HG03103 (cell line): ENCODE data around the gene MEAF6.
A peak's percentile ranks its signal among the peaks of the same experiment; 100 is the strongest.
"Not testable (repeated sequence)": the region's sequence is repeated elsewhere in the genome, so short reads cannot be mapped to it uniquely, and the experiment has no call there.

Source experiments
- ATAC-seq: cut with Tn5 transposase; IDR thresholded peaks from one replicate; pipeline ENCODE4 v1.9.1; 2021; ENCODE audit warnings: low read depth; ENCODE audit not compliant: unreplicated experiment

Gene MEAF6

DNA sequence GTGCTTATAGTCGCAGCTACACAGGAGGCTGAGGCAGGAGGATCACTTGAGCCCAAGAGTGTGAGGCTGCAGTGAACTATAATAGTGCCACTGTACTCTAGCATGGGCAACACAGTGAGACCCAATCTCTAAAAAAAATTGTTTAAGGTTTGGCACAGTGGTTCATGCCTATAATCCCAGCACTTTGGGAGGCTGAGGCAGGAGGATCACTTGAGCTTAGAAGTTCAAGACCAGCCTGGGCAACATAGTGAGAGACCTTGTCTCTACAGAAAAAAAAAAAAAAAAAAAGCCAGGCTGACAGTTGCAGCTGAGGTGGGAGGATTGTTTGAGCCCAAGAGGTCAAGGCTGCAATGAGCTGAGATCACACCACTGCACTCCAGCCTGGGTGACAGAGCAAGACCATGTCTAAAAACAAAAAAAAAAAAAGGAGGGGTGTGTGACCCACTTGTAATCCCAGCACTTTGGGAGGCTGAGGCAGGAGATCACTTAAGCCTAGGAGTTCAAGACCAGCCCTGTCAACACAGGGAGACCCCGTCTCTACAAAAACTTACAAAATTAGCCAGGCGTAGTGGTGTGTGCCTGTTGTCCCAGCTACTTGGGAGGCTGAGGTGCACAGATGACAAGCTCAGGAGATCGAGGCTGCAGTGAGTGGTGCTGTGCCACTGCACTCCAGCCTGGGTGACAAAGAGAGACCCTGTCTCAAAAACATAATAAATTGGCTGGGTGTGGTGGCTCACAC is 18.0 kb upstream of the MEAF6 start:
- not testable (repeated sequence) for ATAC-seq

DNA sequence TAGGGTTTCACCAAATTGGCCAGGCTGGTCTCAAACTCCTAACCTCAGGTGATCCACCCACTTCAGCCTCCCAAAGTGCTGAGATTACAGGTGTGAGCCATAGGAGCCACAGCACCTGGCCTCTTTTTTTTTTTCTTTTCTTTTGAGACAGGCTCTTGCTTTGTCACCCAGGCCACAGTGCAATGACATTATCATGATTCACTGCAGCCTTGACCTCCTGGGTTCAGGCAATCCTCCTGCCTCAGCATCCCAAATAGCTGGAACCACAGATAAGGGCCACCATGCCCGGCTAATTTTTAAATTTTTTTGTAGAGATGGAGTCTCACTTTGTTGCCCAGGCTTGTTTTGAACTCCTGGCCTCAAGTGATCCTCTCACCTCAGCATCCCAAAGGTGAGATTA is 15.3 kb upstream of the MEAF6 start:
- not testable (repeated sequence) for ATAC-seq

DNA sequence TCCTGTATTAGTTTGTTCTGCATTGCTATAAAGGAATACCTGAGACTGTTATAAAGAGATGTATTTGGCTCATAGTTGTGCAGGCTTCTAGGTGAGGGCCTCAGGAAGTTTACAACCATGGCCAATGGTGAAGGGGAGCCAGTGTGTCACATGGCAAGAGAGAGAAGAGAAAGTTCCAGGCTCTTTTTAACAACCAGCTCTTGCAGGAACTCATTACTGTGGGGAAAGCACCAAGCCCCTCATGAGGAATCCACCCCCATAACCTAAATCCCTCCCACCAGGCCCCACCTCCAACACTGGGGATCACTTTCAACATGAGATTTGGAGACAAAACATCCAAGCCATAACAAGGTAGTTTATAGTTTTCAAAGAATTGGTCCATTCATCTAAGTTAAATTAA is 5.0 kb upstream of the MEAF6 start:
- ATAC-seq, result no peak

DNA sequence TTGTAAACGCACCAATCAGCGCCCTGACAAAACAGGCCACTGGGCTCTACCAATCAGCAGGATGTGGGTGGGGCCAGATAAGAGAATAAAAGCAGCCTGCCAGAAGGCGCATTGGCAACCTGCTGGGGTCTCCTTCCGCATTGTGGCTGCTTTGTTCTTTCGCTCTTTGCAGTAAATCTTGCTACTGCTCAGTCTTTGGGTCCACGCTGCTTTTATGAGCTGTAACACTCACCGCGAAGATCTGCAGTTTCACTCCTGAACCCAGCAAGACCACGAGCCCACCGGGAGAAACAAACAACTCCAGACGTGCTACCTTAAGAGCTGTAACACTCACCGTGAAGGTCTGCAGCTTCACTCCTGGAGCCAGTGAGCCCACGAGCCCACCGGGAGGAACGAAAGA is 4.4 kb upstream of the MEAF6 start:
- ATAC-seq, result not testable (repeated sequence)

DNA sequence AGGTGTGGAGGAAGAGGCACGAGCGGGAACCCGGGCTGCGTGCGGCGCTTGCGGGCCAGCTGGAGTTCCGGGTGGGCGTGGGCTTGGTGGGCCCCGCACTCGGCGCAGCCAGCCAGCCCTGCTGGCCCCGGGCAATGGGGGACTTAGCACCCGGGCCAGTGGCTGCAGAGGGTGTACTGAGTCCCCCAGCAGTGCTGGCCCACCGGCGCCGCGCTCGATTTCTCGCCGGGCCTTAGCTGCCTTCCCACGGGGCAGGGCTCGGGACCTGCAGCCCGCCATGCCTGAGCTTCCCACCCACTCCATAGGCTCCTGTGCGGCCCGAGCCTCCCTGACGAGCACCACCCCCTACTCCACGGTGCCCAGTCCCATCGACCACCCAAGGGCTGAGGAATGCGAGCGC is 3.7 kb upstream of the MEAF6 start:
- ATAC-seq, result not testable (repeated sequence)

DNA sequence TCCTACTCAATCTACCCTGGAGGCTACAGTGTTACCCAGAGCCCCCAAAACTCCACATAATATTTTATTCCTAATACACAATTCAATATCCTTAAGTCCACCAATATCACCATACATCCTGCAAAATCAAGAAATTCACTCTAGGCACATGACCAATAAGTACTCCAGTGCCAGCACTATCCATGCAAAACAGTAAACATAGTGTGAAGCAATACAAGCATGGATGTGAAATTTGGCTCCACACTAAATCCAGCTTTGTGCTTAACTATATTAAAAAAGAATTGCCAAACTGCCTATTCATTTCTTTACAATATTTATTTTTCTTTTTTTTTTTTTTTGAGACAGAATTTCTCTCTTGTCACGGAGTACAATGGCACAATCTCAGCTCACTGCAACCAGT is 3.0 kb upstream of the MEAF6 start:
- no peak for ATAC-seq

DNA sequence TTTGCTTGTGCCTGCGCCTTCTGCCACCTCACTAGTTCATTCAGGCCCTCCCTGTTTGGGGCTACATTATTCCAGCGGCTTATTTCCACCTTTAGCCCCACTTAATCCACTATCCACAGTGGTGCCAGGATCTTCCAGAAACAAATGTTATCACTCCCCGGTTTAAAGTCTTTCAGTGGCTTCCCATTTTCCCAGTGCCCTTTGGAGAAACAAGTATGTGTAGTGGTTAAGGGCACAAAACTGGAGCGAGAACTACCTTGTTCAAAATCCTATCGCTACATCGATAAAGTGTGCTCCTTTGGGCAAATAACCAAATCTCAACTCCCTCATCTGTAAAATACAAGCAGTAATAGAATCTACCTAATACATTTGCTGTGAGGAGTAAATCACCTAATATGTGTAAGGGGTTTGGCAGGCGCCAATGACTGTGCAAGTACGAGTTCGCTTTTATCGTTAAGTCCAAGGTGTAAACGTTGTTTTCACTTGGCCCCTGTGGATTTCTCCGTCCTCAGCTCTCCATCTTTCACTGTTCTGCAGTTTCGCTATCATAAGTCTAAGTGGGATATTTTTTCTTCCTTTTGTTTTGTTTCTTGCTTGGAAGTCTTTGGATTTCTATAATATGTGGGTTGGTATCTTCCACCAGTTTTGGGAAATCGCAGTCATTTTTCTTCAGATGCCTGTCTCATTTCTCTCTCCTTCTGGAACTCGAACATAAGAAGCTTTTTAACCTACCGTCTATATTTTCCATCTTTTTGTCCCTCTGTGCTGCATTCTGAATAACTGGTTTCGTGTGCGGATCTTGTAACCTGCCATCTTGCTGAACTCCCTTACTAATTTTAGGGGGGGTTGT is 844 bp upstream of the MEAF6 start:
- ATAC-seq, result no peak

DNA sequence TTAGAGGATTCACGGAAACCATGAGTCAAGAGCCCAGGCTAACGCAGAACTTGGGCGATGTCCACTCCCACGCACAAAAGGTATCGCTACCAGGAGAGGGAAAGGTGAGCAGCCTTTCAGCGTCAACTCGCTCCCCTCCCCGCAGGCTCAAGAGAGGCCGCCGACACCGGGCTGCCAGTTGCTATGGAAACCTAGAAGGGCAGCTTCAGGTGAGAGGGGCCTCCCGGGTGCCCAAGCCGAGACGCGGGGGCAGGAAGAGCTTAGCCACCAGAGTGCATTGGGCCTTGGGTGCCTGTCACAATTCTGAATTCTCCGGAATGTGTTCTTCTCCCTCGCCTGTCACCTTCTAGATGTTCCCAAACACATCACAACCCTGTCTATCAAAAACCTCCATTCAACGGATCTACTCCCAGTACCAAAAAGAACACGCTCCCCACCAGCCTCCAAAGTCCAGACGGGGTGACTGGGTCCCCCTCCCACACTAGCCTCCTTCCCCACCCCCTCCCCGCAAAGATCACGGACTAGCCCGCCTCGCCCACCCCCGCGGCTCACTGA is 694 bp downstream of the MEAF6 start:
- peak; percentile 34 for ATAC-seq

DNA sequence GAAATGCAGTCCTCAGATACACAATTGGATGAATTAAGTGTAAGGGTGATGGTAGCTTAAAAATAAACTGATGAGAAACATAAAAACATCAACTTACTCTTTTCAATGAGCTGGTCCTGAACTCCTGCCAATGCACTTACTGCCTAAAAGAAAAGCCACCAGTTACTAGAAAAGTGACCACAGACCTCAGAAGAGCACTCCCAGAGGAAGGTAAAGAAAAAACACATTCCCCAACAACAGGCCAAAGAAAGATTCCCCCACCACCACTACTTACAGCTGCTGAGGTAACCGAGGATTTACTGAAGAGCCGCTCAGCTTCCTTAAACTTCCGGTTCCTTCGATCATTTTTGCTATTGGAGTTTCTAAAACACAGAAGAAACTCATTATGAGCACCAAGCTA is 5.4 kb downstream of the MEAF6 start:
- ATAC-seq, result no peak

DNA sequence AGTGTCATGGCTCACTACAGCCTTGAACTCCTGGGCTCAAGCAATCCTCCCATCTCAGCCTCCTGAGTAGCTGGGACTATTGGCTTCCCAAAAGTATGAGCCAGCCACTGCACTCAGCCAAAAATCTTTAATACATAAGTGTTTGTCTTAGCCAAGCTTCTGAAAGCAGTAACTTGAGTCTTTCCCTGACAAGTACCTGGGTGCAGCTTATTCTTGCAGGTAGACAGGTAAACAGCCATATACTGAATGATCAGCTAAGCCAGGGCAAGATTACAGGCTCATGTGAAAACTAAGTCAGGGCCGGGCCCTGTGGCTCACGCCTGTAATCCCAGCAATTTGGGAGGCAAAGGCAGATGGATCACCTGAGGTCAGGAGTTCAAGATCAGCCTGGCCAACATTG is 7.8 kb downstream of the MEAF6 start:
- no peak for ATAC-seq

DNA sequence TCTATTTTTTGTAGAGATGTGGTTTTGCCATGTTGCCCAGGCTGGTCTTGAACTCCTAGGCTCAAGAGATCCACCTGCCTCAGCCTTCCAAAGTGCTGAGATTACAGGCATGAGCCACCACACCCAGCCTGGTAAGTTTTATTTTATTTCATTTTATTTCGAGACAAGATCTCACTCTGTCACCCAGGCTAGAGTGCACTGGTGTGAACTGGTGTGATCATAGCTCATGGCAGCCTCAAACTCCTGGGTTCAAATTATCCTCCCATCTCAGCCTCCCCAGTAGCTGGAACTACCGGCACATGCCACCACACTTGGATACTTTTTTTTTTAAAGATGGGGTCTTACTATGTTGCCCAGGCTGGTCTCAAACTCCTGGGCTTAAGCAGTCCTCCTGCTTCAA is 11.8 kb downstream of the MEAF6 start:
- not testable (repeated sequence) for ATAC-seq

DNA sequence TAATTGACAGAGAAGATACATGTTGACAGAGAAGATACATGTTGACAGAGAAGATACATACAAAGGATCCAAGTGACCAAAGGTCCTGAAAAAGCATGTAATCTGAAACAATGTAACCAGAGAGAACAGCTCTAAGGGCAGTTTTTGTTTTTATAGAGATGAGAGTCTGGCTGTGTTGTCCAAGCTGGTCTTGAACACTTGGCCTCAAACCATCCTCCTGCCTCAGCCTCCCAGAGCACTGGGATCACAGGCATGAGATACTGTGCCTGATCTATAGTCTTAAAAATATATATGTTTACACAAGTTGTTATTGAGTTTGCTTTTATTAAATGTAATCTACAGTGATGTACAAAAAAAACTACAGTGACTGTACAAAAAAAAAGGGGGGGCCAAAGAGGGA is 12.5 kb downstream of the MEAF6 start:
- no peak for ATAC-seq

DNA sequence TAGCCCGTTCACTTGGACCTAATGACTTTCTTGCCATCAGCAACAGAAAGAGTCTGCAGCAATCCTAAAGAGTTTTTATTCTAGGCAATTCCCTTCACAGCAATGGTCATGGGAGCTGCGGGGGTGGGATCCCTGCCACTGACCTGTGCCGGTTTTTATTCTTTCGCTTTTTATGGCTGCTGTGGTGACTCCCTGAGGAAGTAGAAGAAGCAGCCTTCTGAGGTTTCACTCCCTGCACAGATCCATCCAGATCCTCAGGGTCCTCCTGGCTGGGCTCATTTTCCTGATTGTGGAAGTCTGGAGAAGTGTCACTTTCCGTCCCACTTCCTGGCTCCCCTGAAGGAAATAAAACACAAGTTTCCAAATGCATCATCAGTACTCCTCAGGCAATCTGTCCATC is 12.9 kb downstream of the MEAF6 start:
- ATAC-seq, result no peak

DNA sequence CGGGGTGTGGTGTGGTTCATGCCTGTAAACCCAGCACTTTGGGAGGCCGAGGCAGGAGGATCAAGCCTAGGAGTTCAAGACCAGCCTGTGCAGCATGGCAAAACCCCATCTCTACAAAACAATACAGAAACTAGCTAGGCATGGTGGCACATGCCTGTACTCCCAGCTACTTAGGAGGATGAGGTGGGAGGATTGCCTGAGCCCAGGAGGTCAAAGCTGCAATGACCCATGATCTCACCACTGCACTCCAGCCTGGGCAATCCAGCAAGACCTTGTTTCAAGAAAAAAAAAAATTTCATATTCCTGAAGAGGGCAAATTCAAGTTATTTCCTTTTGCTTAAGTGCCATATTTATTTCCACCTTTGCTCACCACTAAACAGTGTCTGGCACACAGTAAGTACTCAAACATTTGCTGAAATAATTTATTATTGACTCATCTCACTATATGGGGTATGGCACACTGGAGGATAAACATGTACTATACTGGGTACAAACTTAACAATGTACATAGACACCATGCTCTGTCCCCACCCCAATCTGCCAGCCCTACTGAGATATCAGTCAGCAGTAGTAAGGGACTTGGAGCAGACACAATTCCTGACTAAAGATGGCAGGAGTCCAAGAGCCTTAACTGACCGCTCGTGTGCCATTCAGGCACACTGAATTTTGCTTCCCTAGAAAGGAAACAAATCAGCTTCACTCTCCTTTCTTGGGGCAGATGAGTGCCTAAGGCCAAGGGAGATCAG is 15.5 kb downstream of the MEAF6 start:
- ATAC-seq, result no peak

DNA sequence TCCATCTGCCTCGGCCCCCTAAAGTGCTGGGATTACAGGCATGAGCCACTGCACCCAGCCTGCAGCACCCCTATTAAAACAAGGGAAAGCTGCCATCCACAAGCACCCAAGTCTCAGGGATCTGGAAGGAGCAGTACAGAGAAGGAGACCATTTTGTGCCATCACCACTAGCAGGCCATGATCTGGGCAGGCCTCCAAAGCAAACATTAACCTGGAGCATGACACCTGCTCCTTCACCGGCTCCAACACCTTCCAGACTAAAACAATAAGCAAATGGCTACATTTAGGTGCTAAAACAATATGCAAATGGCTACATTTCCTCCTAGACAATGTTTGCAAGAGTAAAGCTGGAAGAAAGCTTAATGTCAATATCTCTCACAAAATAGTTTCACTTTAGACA is 16.7 kb downstream of the MEAF6 start:
- ATAC-seq, result no peak

DNA sequence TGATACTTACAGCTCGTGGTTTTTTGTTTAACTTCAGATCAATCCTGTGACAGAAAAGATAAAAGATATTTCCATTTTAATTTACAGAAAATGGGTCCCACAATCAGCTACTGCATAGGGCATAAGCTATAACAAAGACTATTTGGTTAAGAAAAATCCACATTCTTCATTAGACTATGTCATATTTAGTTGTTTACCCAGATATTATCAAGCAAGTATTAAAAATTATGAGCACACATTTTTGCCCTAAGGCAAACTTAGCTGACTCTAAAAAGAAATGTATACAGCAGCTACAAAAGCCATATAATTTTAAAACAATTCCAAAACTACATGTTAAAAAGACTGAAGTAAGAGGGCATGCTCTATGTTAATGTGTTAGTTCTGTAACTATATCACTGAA is 18.7 kb downstream of the MEAF6 start:
- ATAC-seq, result no peak

DNA sequence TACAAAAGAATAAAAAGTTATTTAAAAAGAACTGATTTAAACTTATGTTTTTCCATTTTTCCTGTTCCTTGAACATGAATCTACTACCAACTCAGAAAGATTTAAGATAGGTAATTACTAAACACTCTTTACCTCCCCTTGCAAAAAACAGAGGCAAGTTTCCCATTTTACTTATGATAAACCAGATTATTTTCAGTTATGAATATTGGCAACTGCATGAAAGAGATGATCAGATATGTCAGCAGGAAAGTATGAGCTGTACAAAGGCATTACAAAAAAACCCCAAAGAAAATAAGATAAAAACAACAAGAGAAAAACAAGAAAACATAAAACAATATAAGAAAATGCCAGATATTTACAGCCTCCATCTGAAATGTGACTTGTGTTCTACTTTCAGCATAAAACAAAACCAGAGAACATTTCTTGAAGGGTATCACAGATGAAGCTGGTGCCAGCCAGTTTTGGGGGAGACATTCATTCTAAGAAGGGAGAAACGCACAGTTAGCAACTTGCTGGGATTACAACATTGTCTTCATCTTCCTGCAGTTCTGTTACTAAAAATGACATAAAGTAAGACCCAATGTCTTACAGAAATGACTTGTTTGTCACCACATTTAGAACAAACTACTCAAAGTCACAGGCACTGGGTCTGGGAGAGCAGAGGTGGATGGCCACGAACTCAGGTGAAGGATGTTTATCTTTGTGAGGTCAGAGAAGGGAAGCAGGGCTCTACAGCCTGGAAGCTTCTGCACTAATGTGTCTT is 21.0 kb downstream of the MEAF6 start:
- no peak for ATAC-seq

DNA sequence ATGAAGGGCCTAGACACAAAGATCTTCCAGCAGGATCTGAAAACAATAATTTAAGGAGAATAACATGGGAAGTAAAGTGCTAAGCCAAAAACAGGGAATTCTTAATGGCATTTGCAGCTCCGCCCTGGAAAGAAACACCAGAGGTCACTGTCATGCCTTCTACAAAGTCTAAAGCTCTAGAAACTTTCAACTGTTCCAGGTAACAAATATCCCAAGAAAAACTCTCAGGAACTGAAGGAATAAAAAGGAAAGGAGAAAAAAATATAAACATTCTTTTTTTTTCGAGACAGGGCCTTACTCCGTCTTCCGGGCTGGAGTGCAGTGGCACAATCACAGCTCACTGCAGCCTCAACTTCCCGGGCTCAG is 27.0 kb downstream of the MEAF6 start:
- no peak for ATAC-seq

DNA sequence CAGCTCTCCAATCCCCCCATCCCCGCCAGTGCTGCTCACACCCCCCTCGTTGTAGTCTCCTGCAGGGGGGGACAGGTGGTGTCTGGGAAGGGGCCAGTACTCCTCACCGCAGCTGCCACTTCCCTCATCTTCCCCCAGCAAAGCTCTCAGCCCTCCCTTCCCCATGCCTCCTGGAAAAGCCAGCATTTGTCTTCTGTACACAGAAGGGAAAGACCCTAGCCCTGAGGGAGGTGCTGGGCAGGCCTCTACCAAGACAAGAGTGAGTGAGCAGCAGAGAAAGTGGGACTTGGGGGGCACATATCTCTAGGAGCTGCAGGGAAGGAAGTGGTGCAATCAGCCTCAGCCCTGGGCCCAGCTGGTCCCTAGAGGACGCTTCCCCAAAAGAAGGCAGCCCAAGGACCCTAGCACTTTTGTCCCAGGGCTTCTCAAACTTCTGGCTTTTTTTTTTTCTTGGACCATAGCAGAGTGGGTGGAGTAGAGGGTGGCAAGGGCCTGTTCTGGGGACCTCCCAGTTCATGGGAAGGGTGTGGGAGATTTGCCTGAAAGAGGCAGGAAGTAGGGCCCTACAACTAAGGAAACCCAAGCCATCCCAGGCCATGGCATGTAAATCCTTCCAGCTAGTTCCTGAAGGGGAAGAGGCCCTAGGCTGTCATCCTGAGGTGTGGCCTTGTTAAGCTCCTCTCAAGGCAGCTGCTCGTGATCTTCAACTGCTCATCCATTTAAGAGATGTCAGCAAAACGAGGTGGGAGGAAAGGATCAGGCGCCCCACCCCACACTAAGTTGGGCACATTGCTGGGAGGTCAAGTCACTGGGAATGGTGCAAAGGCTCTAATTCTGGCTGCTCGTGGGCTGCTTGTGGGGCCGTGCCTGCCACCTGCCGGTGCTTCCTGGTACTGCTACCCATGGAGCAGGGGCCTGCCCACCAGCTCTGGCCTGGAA is 27.6 kb downstream of the MEAF6 start:
- ATAC-seq, result no peak
